Body of pancreas (tissue), 4 donors: Measurements from ENCODE around the gene MPV17L2.

Experiments used
- CTCF ChIP-seq, 7 experiments: fragments of 450-650 bp in 4 of 7; fragments of 200-600 bp in 3 of 7; sonication (generic) in 3 of 7; IDR thresholded peaks; one replicate each; pipeline ENCODE4 v1.5.1; 2016 to 2019; ENCODE audit warnings: antibody characterized with exemption in 7 of 7
- POLR2A ChIP-seq, 3 donors: fragments of 450-650 bp; IDR thresholded peaks; one replicate each; pipeline ENCODE4 v1.6.1; 2016; ENCODE audit warnings: antibody characterized with exemption in 3 of 3, mild to moderate bottlenecking in 2 of 3

GRCh38 chr19:18164072-18164471 is 28.9 kb upstream of the MPV17L2 start:
- no peak for TF ChIP-seq CTCF (IDR thresholded peaks at IDR 0.05)
- no peak for TF ChIP-seq POLR2A (IDR thresholded peaks at IDR 0.05)
